HG02973 (cell line): Measurements from ENCODE around the gene TECPR1.

Source experiments
- ATAC-seq: cut with Tn5 transposase; IDR thresholded peaks from one replicate; pipeline ENCODE4 v1.9.1; 2021; ENCODE audit warnings: moderate library complexity; ENCODE audit not compliant: unreplicated experiment

Gene TECPR1

GRCh38 chr7:98196706-98197605 lies 55.1 kb downstream of the TECPR1 start:
- ATAC-seq: no peak

GRCh38 chr7:98194672-98195457 lies 57.2 kb downstream of the TECPR1 start:
- no peak for ATAC-seq

- no peak for ATAC-seq
Measured at GRCh38 chr7:98194186-98194585, 57.8 kb downstream of the TECPR1 start.

- no peak for ATAC-seq
Measured at GRCh38 chr7:98193474-98194180, 58.4 kb downstream of the TECPR1 start.

- ATAC-seq: no peak
Measured at GRCh38 chr7:98192781-98193457, 59.1 kb downstream of the TECPR1 start.

GRCh38 chr7:98191668-98192431 lies 60.2 kb downstream of the TECPR1 start:
- no peak for ATAC-seq

GRCh38 chr7:98189559-98189958 lies 62.5 kb downstream of the TECPR1 start:
- no peak for ATAC-seq

GRCh38 chr7:98187138-98187502 lies 64.9 kb downstream of the TECPR1 start:
- ATAC-seq: no peak

- ATAC-seq: no peak
Measured at GRCh38 chr7:98186452-98187137, 65.4 kb downstream of the TECPR1 start.

- ATAC-seq: no peak
Measured at GRCh38 chr7:98185101-98185500, 66.9 kb downstream of the TECPR1 start.

- no peak for ATAC-seq
Measured at GRCh38 chr7:98180751-98181150, 71.3 kb downstream of the TECPR1 start.

- no peak for ATAC-seq
Measured at GRCh38 chr7:98178762-98179490, 73.1 kb downstream of the TECPR1 start.

GRCh38 chr7:98178321-98178720 lies 73.7 kb downstream of the TECPR1 start:
- ATAC-seq: no peak

- ATAC-seq: no peak
Measured at GRCh38 chr7:98177553-98177952, 74.5 kb downstream of the TECPR1 start.

GRCh38 chr7:98175260-98175940 lies 76.6 kb downstream of the TECPR1 start:
- no peak for ATAC-seq

GRCh38 chr7:98174334-98175259 lies 77.4 kb downstream of the TECPR1 start:
- no peak for ATAC-seq

GRCh38 chr7:98171449-98171848 lies 80.6 kb downstream of the TECPR1 start:
- no peak for ATAC-seq
